Activated T-helper 2 cell treated with anti-CD3 and anti-CD28 coated beads, Interferon-gamma antibody, Interleukin-2, Interleukin-4, amounts not matched to agents 10 μg/mL and 5 μg/mL and 100 μg/mL, durations not matched to agents 14 hours and 24 hours and 36 hours (primary cell): ENCODE results near the gene ARMCX5. TPM values are rescaled to one million over a fixed set of nuclear protein-coding genes. Genes with fewer than 3 reads are reported as not detected.

ENCODE experiments used
- DNase-seq: peaks from one replicate; pipeline ENCODE4 v3.0.0; 2021; ENCODE audit warnings: low spot score
- H3K27ac Mint-ChIP-seq: one replicate; pipeline ENCODE4 v1.8.0; 2021; ENCODE audit warnings: mixed read lengths
- H3K27me3 Mint-ChIP-seq: one replicate; pipeline ENCODE4 v1.8.0; 2021; ENCODE audit warnings: low read depth, mixed read lengths
- H3K36me3 Mint-ChIP-seq: one replicate; pipeline ENCODE4 v1.8.0; 2021; ENCODE audit warnings: low read depth, mixed read lengths
- H3K4me1 Mint-ChIP-seq: one replicate; pipeline ENCODE4 v1.8.0; 2021; ENCODE audit warnings: low read depth, mixed read lengths
- H3K4me3 Mint-ChIP-seq: one replicate; pipeline ENCODE4 v1.8.0; 2021; ENCODE audit warnings: low read depth, mild to moderate bottlenecking, moderate library complexity, mixed read lengths
- H3K9me3 Mint-ChIP-seq: one replicate; pipeline ENCODE4 v1.8.0; 2021; ENCODE audit warnings: mixed read lengths
- intact Hi-C: fragments of 100-400 bp; cut with micrococcal nuclease; formaldehyde crosslinking; loops from one replicate; pipeline ENCODE4 v1.15.1; 2023
- total RNA-seq: library from RNA; stranded (reverse); gene quantifications from 2 replicates; pipeline ENCODE4 v1.2.3, GENCODE V29; 2022

The ARMCX5 gene
- total RNA-seq = 7.1 and 7.7 TPM in 2 replicates

GRCh38 chrX:102599084-102599950, at the start of gene ARMCX5:
TSS of gene ARMCX5 (plus strand) at chrX:102599515. CDS start at chrX:102602142, 2,627 bp downstream.
- Mint-ChIP-seq H3K4me3 (peak within 1 kb of the TSS; percentile 97), H3K27ac (peak within 1 kb of the TSS; percentile 90), H3K4me1 (peaks cover 13% of the 10 kb centered on the region), H3K36me3 (peaks cover 18% of the 10 kb centered on the region), H3K27me3 (no peaks in the 10 kb centered on the region), H3K9me3 (no peaks in the 10 kb centered on the region)
- intact Hi-C loops = loop anchor here (2.0 kb wide), 1 partner anchor 53 kb away; no protein-coding TSS in a partner anchor
- DNase-seq = peak; percentile 64

- no peaks in the 10 kb centered on the region for H3K4me1 Mint-ChIP-seq
- no peak overlapping the region for H3K27ac Mint-ChIP-seq
- H3K27me3 Mint-ChIP-seq = peaks cover 4% of the 10 kb centered on the region
- no peaks in the 10 kb centered on the region for H3K9me3 Mint-ChIP-seq
- H3K36me3 Mint-ChIP-seq = no peaks in the 10 kb centered on the region
- DNase-seq = no peak
- no peak overlapping the region for H3K4me3 Mint-ChIP-seq
- intact Hi-C loops = no loop called here
Measured at GRCh38 chrX:102558607-102559006, 40.7 kb upstream of the ARMCX5 start.

- intact Hi-C loops = no loop called here
- H3K4me3 Mint-ChIP-seq = no peak overlapping the region
- H3K4me1 Mint-ChIP-seq = no peaks in the 10 kb centered on the region
- H3K36me3 Mint-ChIP-seq = no peaks in the 10 kb centered on the region
- DNase-seq = no peak
- no peaks in the 10 kb centered on the region for H3K9me3 Mint-ChIP-seq
- no peak overlapping the region for H3K27ac Mint-ChIP-seq
- H3K27me3 Mint-ChIP-seq = peaks cover 3% of the 10 kb centered on the region
Measured at GRCh38 chrX:102560423-102561068, 38.8 kb upstream of the ARMCX5 start.

- DNase-seq = no peak
- Mint-ChIP-seq H3K4me3 (no peak overlapping the region), H3K4me1 (no peaks in the 10 kb centered on the region), H3K9me3 (no peaks in the 10 kb centered on the region), H3K36me3 (no peaks in the 10 kb centered on the region), H3K27me3 (no peaks in the 10 kb centered on the region), H3K27ac (no peak overlapping the region)
- intact Hi-C loops = no loop called here
Measured at GRCh38 chrX:102580891-102581290, 18.4 kb upstream of the ARMCX5 start.

- DNase-seq = no peak
- no peak overlapping the region for H3K27ac Mint-ChIP-seq
- intact Hi-C loops = no loop called here
- H3K27me3 Mint-ChIP-seq = peaks cover 5% of the 10 kb centered on the region
- no peaks in the 10 kb centered on the region for H3K36me3 Mint-ChIP-seq
- no peaks in the 10 kb centered on the region for H3K9me3 Mint-ChIP-seq
- H3K4me1 Mint-ChIP-seq = peaks cover 2% of the 10 kb centered on the region
- H3K4me3 Mint-ChIP-seq = no peak overlapping the region
Measured at GRCh38 chrX:102593367-102593766, 5.9 kb upstream of the ARMCX5 start.

GRCh38 chrX:102599951-102600579, 750 bp downstream of the ARMCX5 start:
- DNase-seq = no peak
- Mint-ChIP-seq H3K36me3 (peaks cover 18% of the 10 kb centered on the region), H3K9me3 (no peaks in the 10 kb centered on the region), H3K4me3 (peak overlapping the region; percentile 97), H3K4me1 (peaks cover 13% of the 10 kb centered on the region), H3K27ac (peak overlapping the region; percentile 90), H3K27me3 (no peaks in the 10 kb centered on the region)
- intact Hi-C loops = loop anchor here (2.0 kb wide), 1 partner anchor 53 kb away; no protein-coding TSS in a partner anchor

GRCh38 chrX:102604327-102604726, 5.0 kb downstream of the ARMCX5 start:
- Mint-ChIP-seq H3K27ac (no peak overlapping the region), H3K9me3 (no peaks in the 10 kb centered on the region), H3K27me3 (no peaks in the 10 kb centered on the region), H3K4me3 (no peak overlapping the region), H3K4me1 (peaks cover 8% of the 10 kb centered on the region), H3K36me3 (peaks cover 24% of the 10 kb centered on the region)
- intact Hi-C loops = no loop called here
- no peak for DNase-seq

- Mint-ChIP-seq H3K36me3 (peaks cover 29% of the 10 kb centered on the region), H3K27me3 (no peaks in the 10 kb centered on the region), H3K4me3 (no peak overlapping the region), H3K27ac (no peak overlapping the region), H3K4me1 (no peaks in the 10 kb centered on the region), H3K9me3 (no peaks in the 10 kb centered on the region)
- DNase-seq = no peak
- intact Hi-C loops = no loop called here
Measured at GRCh38 chrX:102606115-102606514, 6.8 kb downstream of the ARMCX5 start.

- Mint-ChIP-seq H3K4me3 (no peak overlapping the region), H3K9me3 (peaks cover 12% of the 10 kb centered on the region), H3K4me1 (no peaks in the 10 kb centered on the region), H3K27ac (no peak overlapping the region), H3K27me3 (no peaks in the 10 kb centered on the region), H3K36me3 (peaks cover 30% of the 10 kb centered on the region)
- DNase-seq = no peak
- intact Hi-C loops = no loop called here
Measured at GRCh38 chrX:102610905-102611304, 11.6 kb downstream of the ARMCX5 start.

GRCh38 chrX:102624105-102624504, 24.8 kb downstream of the ARMCX5 start:
- Mint-ChIP-seq H3K9me3 (peaks cover 25% of the 10 kb centered on the region), H3K36me3 (peaks cover 3% of the 10 kb centered on the region), H3K27ac (peak overlapping the region; percentile 19), H3K4me3 (no peak overlapping the region), H3K27me3 (no peaks in the 10 kb centered on the region), H3K4me1 (peaks cover 9% of the 10 kb centered on the region)
- intact Hi-C loops = no loop called here
- DNase-seq = no peak

GRCh38 chrX:102627640-102628039, 28.3 kb downstream of the ARMCX5 start:
- H3K9me3 Mint-ChIP-seq = no peaks in the 10 kb centered on the region
- intact Hi-C loops = no loop called here
- no peak for DNase-seq
- H3K27me3 Mint-ChIP-seq = no peaks in the 10 kb centered on the region
- no peak overlapping the region for H3K4me3 Mint-ChIP-seq
- H3K4me1 Mint-ChIP-seq = peaks cover 9% of the 10 kb centered on the region
- H3K27ac Mint-ChIP-seq = no peak overlapping the region
- peaks cover 3% of the 10 kb centered on the region for H3K36me3 Mint-ChIP-seq

- DNase-seq = no peak
- Mint-ChIP-seq H3K27ac (no peak overlapping the region), H3K27me3 (no peaks in the 10 kb centered on the region), H3K4me1 (no peaks in the 10 kb centered on the region), H3K36me3 (no peaks in the 10 kb centered on the region), H3K4me3 (no peak overlapping the region), H3K9me3 (no peaks in the 10 kb centered on the region)
- intact Hi-C loops = no loop called here
Measured at GRCh38 chrX:102637561-102637960, 38.2 kb downstream of the ARMCX5 start.

- intact Hi-C loops = no loop called here
- Mint-ChIP-seq H3K9me3 (no peaks in the 10 kb centered on the region), H3K27ac (no peak overlapping the region)
Measured at GRCh38 chrX:102650903-102651241, 51.6 kb downstream of the ARMCX5 start.

More at GRCh38 chrX:102650903-102651241, 51.6 kb downstream of the ARMCX5 start:
- peak overlapping the region; percentile 81 for H3K4me3 Mint-ChIP-seq
- DNase-seq = no peak
- peaks cover 11% of the 10 kb centered on the region for H3K4me1 Mint-ChIP-seq
- no peaks in the 10 kb centered on the region for H3K36me3 Mint-ChIP-seq
- peaks cover 10% of the 10 kb centered on the region for H3K27me3 Mint-ChIP-seq
